ENCODE measurements around the gene SRGAP1. TPM values are rescaled to one million over a fixed set of nuclear protein-coding genes. Genes with fewer than 3 reads are reported as not detected.

Gene SRGAP1
- total and polyA plus RNA-seq, 2 of the 4 experiments (the other 2 are of a cell fraction) = 10.0 to 10.2 TPM

DNA sequence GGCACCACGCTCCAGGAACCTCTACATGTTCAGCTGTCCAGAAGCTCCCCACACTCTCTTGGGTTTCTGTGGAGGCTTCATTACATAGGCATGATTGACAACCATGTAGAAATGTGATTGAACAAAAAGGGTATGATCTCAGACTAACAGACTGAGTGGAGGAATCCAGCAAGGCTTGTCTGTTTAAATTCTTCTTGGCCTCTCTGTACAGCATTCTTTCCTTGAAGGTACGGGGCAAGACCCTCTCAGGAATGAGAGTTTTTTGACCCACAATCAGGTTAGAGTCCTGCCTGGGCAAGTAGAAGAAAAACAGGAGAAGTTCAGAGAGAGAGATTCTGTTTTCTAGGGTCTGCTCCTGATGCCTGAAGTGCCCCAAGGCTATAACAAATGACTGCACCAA is 40.9 kb downstream of the SRGAP1 start:
- H3K4ac ChIP-seq (ENCODE audit: low read depth, low read length) = no peak overlapping the region
- H4K5ac ChIP-seq (ENCODE audit: low read depth, low read length) = no peak overlapping the region
- CTCF ChIA-PET = interaction anchor here (0.7 kb wide), 1 partner anchor 10 kb away, joined by 3 read pairs; no protein-coding TSS in a partner anchor
- H3K27ac ChIP-seq (ENCODE audit: insufficient read depth, low read length) = no peak overlapping the region
- no peak overlapping the region for H3K14ac ChIP-seq (replicated peaks; ENCODE audit: low read depth, low read length)
- no peaks in the 10 kb centered on the region for H3K27me3 ChIP-seq (ENCODE audit: control insufficient read depth, insufficient read depth, low read length)
- BruUV-seq (replicated peaks) = no TSS peak
- no peak overlapping the region for H4K91ac ChIP-seq (ENCODE audit: insufficient read depth, low read depth, low read length)
- peaks cover 18 to 69% of the 10 kb centered on the region in 2 experiments for H3K79me1 ChIP-seq (ENCODE audit: low read depth in 1 of 2, low read length in 2 of 2)
- H3K4me1 ChIP-seq (ENCODE audit: control insufficient read depth, insufficient read depth, low read length) = peaks cover 14% of the 10 kb centered on the region
- DNase-seq (no peak), ATAC-seq (ENCODE audit: low read depth) (no peak)
- H3K9me3 ChIP-seq (ENCODE audit: control insufficient read depth, insufficient read depth, low read length) = no peaks in the 10 kb centered on the region
- H3K9ac ChIP-seq (ENCODE audit: low read depth, low read length) = no peak overlapping the region
- no CpG with 5 or more reads among the region's 2 CpGs for WGBS, 2 experiments (ENCODE audit: extremely low coverage in 2 of 2, insufficient read length in 1 of 2)
- H3K4me2 ChIP-seq (ENCODE audit: low read depth, low read length) = no peak overlapping the region
- H3K9me1 ChIP-seq (ENCODE audit: insufficient read depth, low read length) = peaks cover 15% of the 10 kb centered on the region
- TF ChIP-seq FOS (IDR thresholded peaks at IDR 0.05; ENCODE audit: low read depth, low read length) (no peak), RFX5 (IDR thresholded peaks at IDR 0.05; ENCODE audit: low read depth, low read length) (no peak), RCOR1 (IDR thresholded peaks at IDR 0.05; ENCODE audit: insufficient replicate concordance, low read length) (no peak), NFE2L2 (IDR thresholded peaks at IDR 0.05; ENCODE audit: low read depth, low read length) (no peak), MXI1 (IDR thresholded peaks at IDR 0.05; ENCODE audit: borderline replicate concordance, low read depth, low read length) (no peak), MAZ (IDR thresholded peaks at IDR 0.05; ENCODE audit: borderline replicate concordance, low read depth, low read length) (no peak), RAD21 (IDR thresholded peaks at IDR 0.05; ENCODE audit: low read length) (no peak), BHLHE40 (IDR thresholded peaks at IDR 0.05; ENCODE audit: low read depth, low read length) (no peak), MAFK (IDR thresholded peaks at IDR 0.05; ENCODE audit: low read depth, low read length) (no peak), SMC3 (IDR thresholded peaks at IDR 0.05; ENCODE audit: low read depth, low read length) (no peak), POLR2A (IDR thresholded peaks at IDR 0.05; ENCODE audit: low read depth, low read length) (no peak), CEBPB (IDR thresholded peaks at IDR 0.05; ENCODE audit: low read depth, low read length) (no peak), CHD1 (IDR thresholded peaks at IDR 0.05; ENCODE audit: low read depth, low read length) (no peak)
- TF ChIP-seq, protein P1, sequence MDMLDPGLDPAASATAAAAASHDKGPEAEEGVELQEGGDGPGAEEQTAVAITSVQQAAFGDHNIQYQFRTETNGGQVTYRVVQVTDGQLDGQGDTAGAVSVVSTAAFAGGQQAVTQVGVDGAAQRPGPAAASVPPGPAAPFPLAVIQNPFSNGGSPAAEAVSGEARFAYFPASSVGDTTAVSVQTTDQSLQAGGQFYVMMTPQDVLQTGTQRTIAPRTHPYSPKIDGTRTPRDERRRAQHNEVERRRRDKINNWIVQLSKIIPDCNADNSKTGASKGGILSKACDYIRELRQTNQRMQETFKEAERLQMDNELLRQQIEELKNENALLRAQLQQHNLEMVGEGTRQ (IDR thresholded peaks at IDR 0.05; ENCODE audit: low read depth, low read length) = no peak
- TF ChIP-seq, protein P2, sequence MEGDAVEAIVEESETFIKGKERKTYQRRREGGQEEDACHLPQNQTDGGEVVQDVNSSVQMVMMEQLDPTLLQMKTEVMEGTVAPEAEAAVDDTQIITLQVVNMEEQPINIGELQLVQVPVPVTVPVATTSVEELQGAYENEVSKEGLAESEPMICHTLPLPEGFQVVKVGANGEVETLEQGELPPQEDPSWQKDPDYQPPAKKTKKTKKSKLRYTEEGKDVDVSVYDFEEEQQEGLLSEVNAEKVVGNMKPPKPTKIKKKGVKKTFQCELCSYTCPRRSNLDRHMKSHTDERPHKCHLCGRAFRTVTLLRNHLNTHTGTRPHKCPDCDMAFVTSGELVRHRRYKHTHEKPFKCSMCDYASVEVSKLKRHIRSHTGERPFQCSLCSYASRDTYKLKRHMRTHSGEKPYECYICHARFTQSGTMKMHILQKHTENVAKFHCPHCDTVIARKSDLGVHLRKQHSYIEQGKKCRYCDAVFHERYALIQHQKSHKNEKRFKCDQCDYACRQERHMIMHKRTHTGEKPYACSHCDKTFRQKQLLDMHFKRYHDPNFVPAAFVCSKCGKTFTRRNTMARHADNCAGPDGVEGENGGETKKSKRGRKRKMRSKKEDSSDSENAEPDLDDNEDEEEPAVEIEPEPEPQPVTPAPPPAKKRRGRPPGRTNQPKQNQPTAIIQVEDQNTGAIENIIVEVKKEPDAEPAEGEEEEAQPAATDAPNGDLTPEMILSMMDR (conservative IDR thresholded peaks at IDR 0.05; ENCODE audit: low read depth, low read length) = no peak
- no peak overlapping the region for H4K8ac ChIP-seq (ENCODE audit: low read depth in 2 of 2, low read length in 2 of 2)
- peaks cover 60% of the 10 kb centered on the region for H4K20me1 ChIP-seq (ENCODE audit: insufficient read depth, low read length)
- POLR2A ChIA-PET (ENCODE audit: unreplicated experiment) = no interaction called here
- no peak overlapping the region for H3K23ac ChIP-seq (ENCODE audit: low read depth, low read length)
- H2AK9ac ChIP-seq (replicated peaks; ENCODE audit: low read depth, low read length, poor library complexity) = no peak overlapping the region
- in situ Hi-C loops (cut with MboI; ENCODE audit: low sequenced_read_pairs) (no loop called here), intact Hi-C loops (cut with micrococcal nuclease) (no loop called here), dilution Hi-C loops (cut with HindIII; ENCODE audit: low sequenced_read_pairs, unreplicated experiment) (no loop called here)
- H2BK120ac ChIP-seq (ENCODE audit: low read depth, low read length) = no peak overlapping the region
- H2BK20ac ChIP-seq (ENCODE audit: low read depth, low read length) = no peak overlapping the region
- no peak overlapping the region for H2AK5ac ChIP-seq (ENCODE audit: low read depth, low read length)
- no peak overlapping the region for H3K56ac ChIP-seq (ENCODE audit: extremely low read depth, insufficient read depth, low read length)
- H3K18ac ChIP-seq (ENCODE audit: low read depth, low read length) = no peak overlapping the region
- H2BK5ac ChIP-seq (ENCODE audit: low read depth, low read length, poor library complexity, severe bottlenecking) = no peak overlapping the region
- H3K4me3 ChIP-seq (ENCODE audit: insufficient read depth, low read depth, low read length) = no peak overlapping the region
- no peak overlapping the region for H2BK15ac ChIP-seq (ENCODE audit: low read depth, low read length)
- H2AFZ ChIP-seq (replicated peaks; ENCODE audit: low read length, poor library complexity) = no peak overlapping the region
- peaks cover 11% of the 10 kb centered on the region for H3K36me3 ChIP-seq (ENCODE audit: control insufficient read depth, insufficient read depth, low read length)
